Measurements from ENCODE around the gene HSD17B4.
A peak's percentile ranks its signal among the peaks of the same experiment; 100 is the strongest.
"Not testable (repeated sequence)": the region's sequence is repeated elsewhere in the genome, so short reads cannot be mapped to it uniquely, and the experiment has no call there.

The HSD17B4 gene

GRCh38 chr5:119432674-119433237 lies 19.5 kb upstream of the HSD17B4 start:
- not testable (repeated sequence) for DNase-seq (ENCODE audit: low read depth)

DNA sequence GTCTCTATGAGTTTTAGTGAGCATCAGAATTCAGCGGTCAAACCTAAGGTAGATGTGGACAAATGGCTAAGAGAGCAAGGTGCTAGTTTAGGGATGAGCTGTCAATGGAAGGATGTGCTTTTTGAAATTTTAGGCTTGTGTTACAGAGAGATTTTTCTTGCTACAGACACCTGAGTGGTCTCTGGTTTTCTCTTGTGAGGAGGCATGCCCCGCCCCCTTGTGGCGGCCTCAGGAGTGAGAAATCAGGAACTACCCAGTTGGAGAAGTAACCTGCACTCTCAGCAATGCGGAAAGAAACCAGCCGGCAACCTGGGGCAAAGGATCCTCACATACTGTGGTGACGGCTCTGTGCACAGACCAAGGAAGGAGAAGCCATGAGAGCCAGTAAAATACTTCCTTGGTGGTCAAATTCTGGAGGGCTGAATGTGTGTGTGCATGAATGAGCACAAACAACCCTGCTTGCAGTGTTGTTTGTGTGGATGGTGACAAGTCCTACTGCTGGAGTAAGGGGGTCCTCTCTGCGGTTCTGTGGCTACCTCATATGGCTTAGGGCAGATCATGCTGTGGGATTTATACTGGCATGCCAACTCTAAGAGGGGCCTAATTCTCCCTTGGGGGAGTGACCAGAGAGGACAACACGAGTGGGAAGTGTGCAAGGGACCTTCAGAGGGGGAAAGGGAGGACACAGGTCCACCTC lies 16.7 kb upstream of the HSD17B4 start:
- peak; percentile 55 for DNase-seq (ENCODE audit: low read depth)

DNA sequence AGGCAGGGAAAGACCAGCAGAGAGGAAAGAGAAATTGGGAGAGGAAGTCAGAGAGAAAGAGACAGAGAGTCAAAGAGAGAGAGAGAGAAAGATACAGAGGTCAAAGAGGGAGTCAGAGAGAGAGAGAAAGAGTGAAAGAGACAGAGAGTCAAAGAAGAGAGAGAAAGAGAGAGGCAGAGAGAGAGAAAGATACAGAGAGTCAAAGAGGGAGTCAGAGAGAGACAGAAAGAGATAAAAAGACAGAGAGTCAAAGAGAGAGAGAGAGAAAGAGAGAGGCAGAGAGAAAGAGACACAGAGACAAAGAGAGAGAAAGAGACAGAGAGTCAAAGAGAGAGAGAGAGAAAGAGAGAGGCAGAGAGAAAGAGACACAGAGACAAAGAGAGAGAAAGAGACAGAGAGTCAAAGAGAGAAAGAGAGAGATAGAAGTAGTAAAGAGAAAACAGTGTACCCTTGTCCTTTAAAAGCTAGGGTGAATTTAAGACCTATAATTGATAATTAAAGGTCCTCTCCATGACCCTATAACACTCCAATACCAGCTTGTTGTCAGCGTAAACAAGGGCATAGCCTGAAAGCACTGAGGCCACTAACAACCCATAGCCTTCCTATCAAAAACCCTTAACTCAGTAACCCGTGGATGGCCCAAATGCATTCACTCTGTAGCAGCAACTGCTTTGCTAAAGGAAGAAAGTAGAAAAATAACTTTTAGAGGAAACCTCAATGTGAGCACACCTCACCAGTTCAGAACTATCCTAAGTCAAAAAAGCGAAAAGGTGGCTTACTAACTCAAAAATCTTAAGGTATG lies 14.3 kb upstream of the HSD17B4 start:
- not testable (repeated sequence) for DNase-seq (ENCODE audit: low read depth)

GRCh38 chr5:119438587-119438917 lies 13.7 kb upstream of the HSD17B4 start:
- DNase-seq (ENCODE audit: low read depth) = not testable (repeated sequence)

GRCh38 chr5:119439140-119439631 lies 13.1 kb upstream of the HSD17B4 start:
- no peak for DNase-seq (ENCODE audit: low read depth)

DNA sequence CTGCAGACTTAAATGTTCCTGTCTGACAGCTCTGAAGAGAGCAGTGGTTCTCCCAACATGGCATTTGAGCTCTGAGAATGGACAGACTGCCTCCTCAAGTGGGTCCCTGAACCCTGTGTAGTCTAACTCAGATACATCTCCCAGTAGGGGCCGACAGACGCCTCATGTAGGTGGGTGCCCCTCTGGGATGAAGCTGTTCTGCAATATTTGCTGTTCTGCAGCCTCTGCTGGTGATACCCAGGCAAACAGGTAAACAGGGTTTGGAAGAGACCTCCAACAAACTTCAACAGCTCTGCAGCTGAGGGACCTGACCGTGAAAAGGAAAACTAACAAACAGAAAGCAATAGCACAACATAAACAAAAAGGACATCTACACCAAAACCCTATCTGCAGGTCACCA lies 12.7 kb upstream of the HSD17B4 start:
- not testable (repeated sequence) for DNase-seq (ENCODE audit: low read depth)

- not testable (repeated sequence) for DNase-seq (ENCODE audit: low read depth)
Measured at GRCh38 chr5:119444643-119445042, 7.7 kb upstream of the HSD17B4 start.

GRCh38 chr5:119445544-119445943 lies 6.8 kb upstream of the HSD17B4 start:
- no peak for DNase-seq (ENCODE audit: low read depth)

DNA sequence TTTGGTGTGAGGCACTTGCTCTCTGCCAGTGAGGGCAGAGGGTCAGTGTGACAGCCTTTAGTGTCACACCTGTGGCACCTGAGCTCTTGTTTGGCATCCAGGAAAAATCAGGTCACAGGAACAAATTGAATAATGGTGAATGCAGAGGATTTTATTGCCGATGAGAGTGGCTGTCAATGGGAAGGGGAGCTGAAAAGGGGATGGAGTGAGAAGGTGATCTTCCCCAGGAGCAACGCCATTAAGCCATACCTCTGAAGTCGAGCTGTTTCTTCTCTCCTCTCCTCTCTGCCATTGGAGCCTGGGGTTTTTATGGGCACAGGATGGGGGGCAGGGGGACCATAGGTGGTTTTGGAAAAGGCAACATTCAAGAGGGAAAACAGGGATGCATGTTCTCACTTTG lies 2.4 kb upstream of the HSD17B4 start:
- DNase-seq (ENCODE audit: low read depth) = no peak

DNA sequence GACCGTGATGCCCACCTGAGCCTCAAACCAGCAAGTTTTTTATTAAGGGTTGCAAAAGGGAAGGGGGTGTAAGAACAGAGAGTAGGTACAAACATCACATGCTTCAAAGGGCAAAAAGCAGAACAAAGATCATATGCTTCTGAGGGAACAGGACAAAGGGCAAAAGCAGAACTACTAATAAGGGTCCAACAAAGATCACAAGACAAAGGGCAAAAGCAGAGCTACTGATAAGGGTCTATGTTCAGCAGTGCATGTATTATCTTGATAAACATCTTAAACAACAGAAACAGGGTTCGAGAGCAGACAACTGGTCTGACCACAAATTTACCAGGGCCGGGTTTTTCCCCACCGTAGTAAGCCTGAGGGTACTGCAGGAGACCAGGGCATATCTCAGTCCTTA lies 1.7 kb upstream of the HSD17B4 start:
- not testable (repeated sequence) for DNase-seq (ENCODE audit: low read depth)

DNA sequence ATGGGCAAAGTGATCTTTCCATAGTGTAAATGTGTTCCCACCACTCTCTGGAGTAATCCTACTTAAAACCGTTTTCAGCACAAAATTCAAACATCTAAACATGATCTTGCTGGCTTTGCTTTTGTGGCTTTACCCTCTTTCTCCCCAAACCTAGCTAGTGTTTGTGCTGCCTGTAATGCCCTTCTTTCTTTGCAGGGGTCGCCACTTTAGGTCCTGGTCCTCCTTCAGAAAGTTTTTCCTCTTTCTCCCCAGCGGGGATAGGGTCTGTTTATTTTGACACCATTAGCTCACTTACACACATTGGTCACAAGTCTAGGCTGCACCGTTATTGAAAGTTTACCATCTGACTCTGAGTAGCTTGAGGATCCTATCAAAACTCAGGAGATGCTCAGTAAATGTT lies 736 bp upstream of the HSD17B4 start:
- DNase-seq (ENCODE audit: low read depth) = no peak

GRCh38 chr5:119452060-119452372 lies 281 bp upstream of the HSD17B4 start:
- no peak for DNase-seq (ENCODE audit: low read depth)

- no peak for DNase-seq (ENCODE audit: low read depth)
Measured at GRCh38 chr5:119453040-119453373, 710 bp downstream of the HSD17B4 start.

- no peak for DNase-seq (ENCODE audit: low read depth)
Measured at GRCh38 chr5:119454171-119454570, 1.9 kb downstream of the HSD17B4 start.

DNA sequence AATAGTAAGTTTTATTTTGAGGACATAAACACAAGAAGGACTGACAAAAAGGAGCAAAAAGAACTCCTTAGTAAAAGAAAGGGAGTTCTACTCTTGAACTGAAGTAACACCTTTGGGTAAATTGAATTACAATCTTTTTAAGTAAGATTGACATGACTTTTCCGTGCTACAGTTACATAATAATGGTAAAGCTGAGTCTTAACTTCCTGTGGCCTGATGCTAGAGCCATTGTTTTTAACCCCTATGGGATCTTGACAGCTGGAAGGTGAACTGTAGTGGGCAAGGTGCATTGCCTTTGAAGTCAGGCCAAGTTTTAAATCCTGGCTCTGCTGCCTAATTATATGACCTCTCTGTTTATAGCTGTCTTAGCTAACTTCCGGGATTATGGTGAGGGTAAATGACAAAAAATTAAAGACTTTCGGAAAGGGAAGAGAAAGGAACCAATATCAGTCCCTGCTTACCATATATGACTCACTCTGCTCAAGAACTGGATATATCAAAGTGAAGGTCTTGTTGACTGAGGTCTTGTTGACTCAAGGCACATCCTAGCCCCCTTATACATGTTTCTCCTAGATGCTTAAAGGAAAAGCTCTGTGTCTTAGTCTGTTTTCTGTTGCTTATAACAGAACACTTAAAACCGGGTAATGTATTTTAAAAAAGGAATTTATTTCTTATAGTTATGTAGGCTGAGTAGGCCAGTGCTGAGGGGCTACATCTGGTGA lies 6.8 kb downstream of the HSD17B4 start:
- no peak for DNase-seq (ENCODE audit: low read depth)

DNA sequence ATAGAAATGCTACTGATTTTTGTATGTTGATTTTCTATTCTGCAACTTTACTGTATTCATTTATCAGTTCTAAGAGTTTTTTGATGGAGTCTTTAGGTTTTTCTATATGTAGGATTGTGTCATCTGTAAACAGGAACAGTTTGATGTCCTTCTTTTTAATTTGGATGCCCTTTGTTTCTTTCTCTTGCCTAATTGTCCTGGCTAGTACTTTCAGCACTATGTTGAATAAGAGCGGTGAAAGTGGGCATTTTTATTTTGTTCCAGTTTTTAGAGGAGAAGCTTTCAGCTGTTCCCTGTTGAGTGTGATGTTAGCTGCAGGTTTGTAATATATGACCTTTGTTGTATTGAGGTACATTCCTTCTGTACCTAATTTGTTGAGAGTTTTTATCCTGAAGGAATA lies 13.3 kb downstream of the HSD17B4 start:
- DNase-seq (ENCODE audit: low read depth) = no peak

DNA sequence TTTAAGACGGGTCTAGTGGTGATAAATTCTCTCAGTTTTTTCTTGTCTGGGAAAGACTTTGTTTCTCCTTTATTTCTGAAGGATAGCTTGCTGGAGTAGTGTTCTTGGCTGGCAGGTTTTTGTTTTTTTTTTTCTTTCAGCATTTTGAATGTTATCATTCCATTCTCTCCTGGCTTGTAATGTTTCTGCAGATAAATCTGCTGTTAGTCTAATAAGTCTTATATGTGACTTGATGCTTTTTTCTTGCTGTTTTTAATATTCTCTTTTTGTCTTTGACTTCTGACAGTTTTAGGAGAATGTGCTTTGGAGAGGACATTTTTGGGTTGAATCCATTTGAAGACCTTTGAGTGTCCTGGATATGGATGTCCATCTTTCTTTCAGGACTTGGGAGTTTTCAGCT lies 16.0 kb downstream of the HSD17B4 start:
- DNase-seq (ENCODE audit: low read depth) = no peak

DNA sequence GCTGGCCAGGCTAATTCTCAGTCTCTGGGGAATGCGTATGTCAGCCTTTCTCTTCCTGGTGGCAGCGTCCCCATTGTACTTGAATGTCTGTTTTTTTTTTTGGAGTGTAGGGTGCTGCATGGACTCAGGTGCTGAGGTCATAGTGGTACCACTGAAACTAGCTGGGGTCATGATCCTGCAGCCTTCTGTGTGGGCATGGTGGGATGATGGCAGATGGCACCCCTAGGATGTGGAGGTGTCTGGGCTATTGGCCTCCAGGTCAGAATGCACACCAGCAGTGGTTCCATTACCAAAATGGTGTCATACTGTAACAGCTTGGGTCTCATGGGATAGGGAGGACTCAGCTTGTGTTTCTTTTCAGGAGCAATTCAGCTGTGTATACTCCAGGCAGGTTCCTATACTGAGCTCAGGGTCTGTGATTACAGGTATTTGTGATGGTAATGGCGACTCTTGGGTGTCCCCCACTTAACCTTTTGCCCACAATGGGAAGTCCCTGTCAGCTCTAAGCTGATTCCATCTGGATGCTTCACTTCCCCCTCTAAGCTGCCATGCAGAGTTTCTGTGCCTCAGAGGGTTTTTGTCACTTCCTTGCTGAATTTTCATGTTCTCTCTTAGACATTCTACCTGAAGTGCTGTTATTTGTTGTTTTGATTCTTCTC lies 17.9 kb downstream of the HSD17B4 start:
- no peak for DNase-seq (ENCODE audit: low read depth)

DNA sequence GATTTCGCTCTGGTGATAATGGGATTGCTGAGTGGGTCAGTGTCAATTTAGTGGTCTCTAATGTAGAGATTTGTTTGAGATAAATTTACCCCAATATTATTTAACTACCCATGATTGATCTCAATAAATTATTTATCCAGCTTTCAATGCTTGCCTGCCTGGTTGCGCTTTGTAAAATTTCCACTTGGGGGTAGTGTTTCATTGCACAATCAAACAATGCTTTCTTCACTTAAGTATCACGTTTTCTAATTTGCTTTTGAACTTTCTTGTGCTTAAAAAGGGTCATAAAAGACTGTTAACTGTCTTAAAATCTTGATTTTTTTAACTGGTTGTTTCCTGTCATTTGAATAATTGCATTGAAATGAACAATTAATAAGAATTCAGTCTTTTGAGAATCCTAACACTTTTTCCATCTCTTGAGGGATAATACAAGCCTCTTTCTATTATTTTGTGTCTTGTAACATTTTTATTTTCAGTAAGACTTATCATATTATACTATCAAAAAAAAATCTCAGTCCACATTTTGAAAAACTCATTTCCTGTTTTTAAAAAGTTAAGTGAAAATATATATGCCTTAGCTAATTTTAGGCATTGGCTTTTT lies 18.7 kb downstream of the HSD17B4 start:
- no peak for DNase-seq (ENCODE audit: low read depth)

DNA sequence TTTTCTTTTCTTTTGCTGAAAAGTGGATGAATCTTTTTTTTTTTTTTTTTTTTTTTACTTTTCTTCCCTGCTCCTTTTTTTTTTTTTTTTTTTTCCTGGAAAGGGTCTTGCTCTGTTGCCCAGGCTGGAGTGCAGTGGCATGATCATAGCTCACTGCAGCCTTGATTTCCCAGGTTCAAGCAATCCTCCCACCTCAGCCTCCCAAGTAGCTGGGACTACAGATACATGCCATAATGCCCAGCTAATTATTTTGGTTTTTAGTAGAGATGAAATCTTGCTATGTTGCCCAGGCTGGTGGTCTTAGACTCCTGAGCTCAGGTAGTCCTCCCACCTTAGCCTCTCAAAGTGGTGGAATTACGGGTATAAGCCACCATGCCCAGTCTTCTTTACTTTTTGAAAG lies 20.9 kb downstream of the HSD17B4 start:
- no peak for DNase-seq (ENCODE audit: low read depth)

GRCh38 chr5:119476341-119476740 lies 24.0 kb downstream of the HSD17B4 start:
- no peak for DNase-seq (ENCODE audit: low read depth)

- no peak for DNase-seq (ENCODE audit: low read depth)
Measured at GRCh38 chr5:119478781-119479180, 26.5 kb downstream of the HSD17B4 start.

All from activated T-cell treated with anti-CD3 and anti-CD28 coated beads for 24 hours (primary cell).